Measurements from ENCODE around the gene A4GALT.

DNA sequence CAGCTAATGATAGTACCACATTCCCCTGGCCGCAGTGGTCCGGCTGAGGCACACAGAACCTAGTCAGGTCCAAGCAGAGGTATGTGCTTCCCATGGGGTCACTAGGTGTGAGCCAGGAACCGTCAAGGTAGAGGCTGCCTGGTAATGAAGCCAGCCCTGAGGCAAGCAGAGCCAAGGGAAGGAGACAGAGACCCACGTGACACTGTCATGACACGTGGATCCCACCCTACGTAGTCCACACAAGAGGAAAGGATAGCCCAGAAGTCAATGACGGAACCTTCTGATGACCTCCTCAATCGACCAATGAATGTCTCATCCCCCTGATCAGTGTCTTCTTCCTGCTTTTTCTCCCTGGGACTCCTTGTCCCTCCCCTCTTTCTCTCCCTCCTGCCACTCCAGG, 19.0 kb downstream of the A4GALT start:
- TF ChIP-seq, protein P1, sequence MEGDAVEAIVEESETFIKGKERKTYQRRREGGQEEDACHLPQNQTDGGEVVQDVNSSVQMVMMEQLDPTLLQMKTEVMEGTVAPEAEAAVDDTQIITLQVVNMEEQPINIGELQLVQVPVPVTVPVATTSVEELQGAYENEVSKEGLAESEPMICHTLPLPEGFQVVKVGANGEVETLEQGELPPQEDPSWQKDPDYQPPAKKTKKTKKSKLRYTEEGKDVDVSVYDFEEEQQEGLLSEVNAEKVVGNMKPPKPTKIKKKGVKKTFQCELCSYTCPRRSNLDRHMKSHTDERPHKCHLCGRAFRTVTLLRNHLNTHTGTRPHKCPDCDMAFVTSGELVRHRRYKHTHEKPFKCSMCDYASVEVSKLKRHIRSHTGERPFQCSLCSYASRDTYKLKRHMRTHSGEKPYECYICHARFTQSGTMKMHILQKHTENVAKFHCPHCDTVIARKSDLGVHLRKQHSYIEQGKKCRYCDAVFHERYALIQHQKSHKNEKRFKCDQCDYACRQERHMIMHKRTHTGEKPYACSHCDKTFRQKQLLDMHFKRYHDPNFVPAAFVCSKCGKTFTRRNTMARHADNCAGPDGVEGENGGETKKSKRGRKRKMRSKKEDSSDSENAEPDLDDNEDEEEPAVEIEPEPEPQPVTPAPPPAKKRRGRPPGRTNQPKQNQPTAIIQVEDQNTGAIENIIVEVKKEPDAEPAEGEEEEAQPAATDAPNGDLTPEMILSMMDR (IDR thresholded peaks at IDR 0.05; ENCODE audit: insufficient read depth, low read length, poor library complexity, severe bottlenecking), result no peak
- TF ChIP-seq EZH2phosphoT487 (conservative IDR thresholded peaks at IDR 0.05; ENCODE audit: low read length), result no peak
